Measurements from ENCODE around the gene UBE2G2.

GRCh38 chr21:44814498-44815023, 12.9 kb upstream of the UBE2G2 start:
- no peak for TF ChIP-seq MAX (IDR thresholded peaks at IDR 0.05)
- TF ChIP-seq YY1 (IDR thresholded peaks at IDR 0.05; ENCODE audit: low read depth): no peak
- no peak for TF ChIP-seq REST (IDR thresholded peaks at IDR 0.05; ENCODE audit: low read depth)
- TF ChIP-seq EP300 (IDR thresholded peaks at IDR 0.05; ENCODE audit: borderline replicate concordance): no peak
- TF ChIP-seq RAD21 (IDR thresholded peaks at IDR 0.05; ENCODE audit: low read depth): no peak
- TF ChIP-seq ZBTB7A (IDR thresholded peaks at IDR 0.05; ENCODE audit: low read depth): no peak
- no peak for TF ChIP-seq TAF1 (IDR thresholded peaks at IDR 0.05; ENCODE audit: low read depth)
- TF ChIP-seq TEAD4 (IDR thresholded peaks at IDR 0.05): no peak
- TF ChIP-seq CEBPB (IDR thresholded peaks at IDR 0.05): no peak
- TF ChIP-seq FOXM1 (IDR thresholded peaks at IDR 0.05; ENCODE audit: borderline replicate concordance, low read depth): no peak
- TF ChIP-seq USF1 (IDR thresholded peaks at IDR 0.05): no peak
- TF ChIP-seq NFIC (IDR thresholded peaks at IDR 0.05): no peak
- no peak for TF ChIP-seq CREB1 (IDR thresholded peaks at IDR 0.05; ENCODE audit: low read depth)
- no peak for TF ChIP-seq EGR1 (IDR thresholded peaks at IDR 0.05)

Data from Ishikawa (cell line).